ENCODE data around the gene HIVEP3. TPM values are rescaled to one million over a fixed set of nuclear protein-coding genes. Genes with fewer than 3 reads are reported as not detected.

HIVEP3 gene
- total RNA-seq, 1 experiment from 2014 or later, result 1.4 TPM

DNA sequence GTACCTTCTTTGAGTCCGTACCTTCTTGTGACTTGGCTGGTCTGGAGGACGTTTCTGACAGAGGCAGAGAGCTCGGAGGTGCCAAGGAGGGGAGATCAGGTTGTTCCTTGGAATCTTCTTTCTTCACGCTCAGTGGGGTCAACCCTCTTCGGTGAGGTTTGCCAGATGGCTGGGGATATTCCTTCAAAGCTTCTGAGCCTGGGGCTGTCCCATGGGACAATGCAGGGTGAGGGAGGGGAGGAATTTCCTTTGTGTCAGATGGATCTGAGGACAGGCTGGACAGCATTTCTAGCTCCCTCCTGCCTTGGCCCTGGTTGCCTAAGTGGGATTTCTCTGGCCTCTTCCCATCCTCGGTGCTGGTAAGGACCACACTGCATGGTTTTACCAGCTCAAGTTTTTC lies 338.7 kb downstream of the HIVEP3 start:
- Histone ChIP-seq H2BK5ac (ENCODE audit: insufficient read length, low read length) (no peak overlapping the region), H3K27me3 (ENCODE audit: insufficient read depth, low read length) (no peaks in the 10 kb centered on the region), H3K4ac (ENCODE audit: low read depth, low read length) (no peak overlapping the region), H4K91ac (ENCODE audit: insufficient read length, low read depth, low read length) (no peak overlapping the region), H2BK15ac (ENCODE audit: low read depth, low read length) (no peak overlapping the region), H4K20me1 (ENCODE audit: control insufficient read depth, insufficient read depth, insufficient read length) (no peaks in the 10 kb centered on the region), H2AFZ (ENCODE audit: low read length) (no peak overlapping the region), H3K23me2 (ENCODE audit: insufficient read length, low read depth, low read length, poor library complexity, severe bottlenecking) (no peaks in the 10 kb centered on the region), H2BK120ac (ENCODE audit: low read depth, low read length, poor library complexity, severe bottlenecking) (no peak overlapping the region), H3K27ac (ENCODE audit: insufficient read length, low read depth, low read length) (no peak overlapping the region), H4K5ac (ENCODE audit: insufficient read length, low read depth, low read length) (no peak overlapping the region), H3K79me1 (ENCODE audit: insufficient read depth, low read depth, low read length, poor library complexity, severe bottlenecking) (no peaks in the 10 kb centered on the region), H3K18ac (ENCODE audit: insufficient read length, low read depth, low read length) (no peak overlapping the region), H3K23ac (ENCODE audit: insufficient read length, low read depth, low read length) (no peak overlapping the region), H3K4me1 (ENCODE audit: insufficient read depth, low read length) (no peaks in the 10 kb centered on the region), H3K56ac (ENCODE audit: insufficient read length, low read depth, low read length) (no peak overlapping the region), H2BK12ac (ENCODE audit: insufficient read length, low read depth, low read length) (no peak overlapping the region), H4K8ac (replicated peaks; ENCODE audit: insufficient read length, low read depth, low read length) (no peak overlapping the region), H3K4me2 (ENCODE audit: insufficient read depth, insufficient read length, low read length) (no peak overlapping the region), H3K9ac (ENCODE audit: extremely low read depth, insufficient read length, low read length) (no peak overlapping the region), H2BK20ac (ENCODE audit: low read depth, low read length, poor library complexity, severe bottlenecking) (no peak overlapping the region), H2AK5ac (ENCODE audit: insufficient read length, low read length) (no peak overlapping the region), H3K79me2 (ENCODE audit: insufficient read depth, low read length) (no peaks in the 10 kb centered on the region), H3K14ac (ENCODE audit: insufficient read depth, low read length) (no peak overlapping the region), H3T11ph (ENCODE audit: low read length) (no peak overlapping the region), H3K9me3 (ENCODE audit: control insufficient read depth, low read depth, low read length) (no peaks in the 10 kb centered on the region)
- Mint-ChIP-seq H3K4me3 (no peak overlapping the region), H3K9me3 (no peaks in the 10 kb centered on the region), H3K27me3 (ENCODE audit: low read depth) (peaks cover 5% of the 10 kb centered on the region), H3K36me3 (ENCODE audit: insufficient read depth in 1 of 3, low read depth in 3 of 3) (no peaks in the 10 kb centered on the region; a peak in 1 of 7 replicates), H3K27ac (no peak overlapping the region), H3K4me1 (peaks cover 6% of the 10 kb centered on the region in 2 experiments)
- no CpG with 5 or more reads among the region's 6 CpGs for WGBS (ENCODE audit: extremely low coverage, insufficient read length, low lambda C conversion rate)
- no peak for DNase-seq
- TF ChIP-seq CTCF (conservative IDR thresholded peaks at IDR 0.05), result no peak

Measured in H9 (cell line).